GDM1 (cell line): ENCODE measurements around the gene TTLL12.
A peak's percentile ranks its signal among the peaks of the same experiment; 100 is the strongest.

Source experiments
- DNase-seq: peaks from one replicate; lab custom pipeline; 2025; lab: John Stamatoyannopoulos, UW

TTLL12 gene

DNA sequence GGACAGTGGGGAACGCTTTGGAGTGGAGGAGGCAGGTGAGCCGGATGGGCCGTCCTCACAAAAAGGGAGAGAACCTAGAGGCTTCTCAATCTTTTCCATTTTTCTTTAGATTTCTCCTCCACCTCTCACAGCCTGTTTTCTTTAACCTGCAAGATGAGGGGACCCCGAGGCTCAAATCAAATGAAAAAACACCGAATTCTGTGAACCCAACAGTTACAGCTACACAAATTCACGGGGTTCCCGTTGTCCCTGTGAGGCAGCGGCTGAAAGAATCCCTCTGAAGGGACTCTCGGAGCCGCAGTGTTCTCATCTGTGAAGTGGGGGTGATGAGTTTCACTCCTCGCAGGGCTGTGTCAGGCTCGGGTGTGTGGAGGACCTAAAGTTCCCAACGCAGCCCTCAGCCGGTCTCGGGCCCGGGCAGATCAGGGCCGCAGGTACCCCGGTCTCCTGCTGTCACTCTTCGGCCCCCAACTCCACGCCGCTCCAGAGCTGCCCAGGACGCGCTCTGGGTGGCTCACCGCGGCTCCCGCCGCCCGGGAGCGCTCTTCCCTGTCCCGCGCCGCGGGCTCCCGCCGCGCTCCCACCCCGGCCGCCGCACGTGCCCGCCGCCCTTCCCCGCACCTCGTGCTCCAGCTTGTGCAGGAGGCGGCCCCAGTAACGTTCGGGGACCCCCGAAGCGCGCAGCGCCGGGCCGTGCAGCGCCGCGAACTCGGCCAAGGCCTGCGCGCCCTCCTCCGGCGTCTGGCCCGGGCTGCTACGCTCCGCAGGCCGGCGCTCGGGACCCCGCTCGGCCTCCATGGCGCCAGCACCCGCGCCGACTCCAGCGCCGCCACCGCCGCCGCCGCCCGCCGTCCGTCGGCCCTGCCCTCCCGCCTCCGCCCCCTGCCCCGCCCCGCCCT, at the start of gene TTLL12:
Gene TTLL12, minus strand, starts transcription at position 863 of the 899 bp plus-strand sequence. Its CDS starts 65 bp downstream, at position 798.
- DNase-seq: peak; percentile 28

DNA sequence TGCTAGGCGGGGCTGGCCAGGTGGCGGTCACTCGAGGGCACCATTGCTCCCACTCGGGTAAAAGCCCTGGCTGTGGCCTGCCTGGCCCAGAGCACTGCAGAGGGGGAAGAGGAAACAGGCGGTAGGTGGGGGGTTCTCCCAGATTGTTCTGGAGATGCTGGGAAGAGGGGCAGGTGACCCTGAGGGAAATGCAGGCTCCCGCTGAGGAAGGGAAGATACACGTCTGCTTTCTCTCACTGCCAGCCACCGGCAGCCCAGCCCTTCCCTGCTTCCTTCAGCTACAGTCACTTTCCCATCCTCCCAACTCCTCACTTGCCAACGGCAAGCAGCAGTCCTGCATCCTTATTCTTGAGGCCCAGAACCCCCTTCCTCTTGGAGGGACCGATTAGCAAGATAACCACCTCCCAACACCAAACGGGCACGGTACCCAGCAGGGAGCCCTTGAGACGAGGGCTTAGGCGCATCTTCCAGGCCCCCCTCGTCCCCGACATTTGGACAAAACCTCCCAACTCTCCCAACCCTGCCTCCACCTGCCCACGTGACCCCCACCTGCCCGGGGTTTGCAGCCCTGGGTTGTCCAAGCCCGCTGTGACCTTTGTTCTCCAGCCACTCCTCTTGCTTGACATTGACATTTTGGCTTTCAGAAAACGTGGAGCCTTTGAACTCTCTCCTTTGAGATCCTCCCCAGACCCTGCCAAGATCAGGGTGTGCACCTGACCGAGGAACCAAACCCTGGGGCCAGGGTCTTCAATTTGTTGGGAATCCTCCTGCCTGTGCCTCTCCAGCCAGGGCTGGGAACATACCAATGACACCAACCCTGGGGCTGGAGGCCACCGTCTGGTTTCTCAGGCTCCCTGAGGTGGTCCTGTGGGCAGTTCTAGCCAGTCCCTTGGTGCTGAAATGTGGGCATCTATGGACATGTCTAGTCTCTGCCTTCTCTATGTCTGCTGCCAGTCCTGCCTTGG, 48.8 kb upstream of the TTLL12 start:
- DNase-seq: no peak

DNA sequence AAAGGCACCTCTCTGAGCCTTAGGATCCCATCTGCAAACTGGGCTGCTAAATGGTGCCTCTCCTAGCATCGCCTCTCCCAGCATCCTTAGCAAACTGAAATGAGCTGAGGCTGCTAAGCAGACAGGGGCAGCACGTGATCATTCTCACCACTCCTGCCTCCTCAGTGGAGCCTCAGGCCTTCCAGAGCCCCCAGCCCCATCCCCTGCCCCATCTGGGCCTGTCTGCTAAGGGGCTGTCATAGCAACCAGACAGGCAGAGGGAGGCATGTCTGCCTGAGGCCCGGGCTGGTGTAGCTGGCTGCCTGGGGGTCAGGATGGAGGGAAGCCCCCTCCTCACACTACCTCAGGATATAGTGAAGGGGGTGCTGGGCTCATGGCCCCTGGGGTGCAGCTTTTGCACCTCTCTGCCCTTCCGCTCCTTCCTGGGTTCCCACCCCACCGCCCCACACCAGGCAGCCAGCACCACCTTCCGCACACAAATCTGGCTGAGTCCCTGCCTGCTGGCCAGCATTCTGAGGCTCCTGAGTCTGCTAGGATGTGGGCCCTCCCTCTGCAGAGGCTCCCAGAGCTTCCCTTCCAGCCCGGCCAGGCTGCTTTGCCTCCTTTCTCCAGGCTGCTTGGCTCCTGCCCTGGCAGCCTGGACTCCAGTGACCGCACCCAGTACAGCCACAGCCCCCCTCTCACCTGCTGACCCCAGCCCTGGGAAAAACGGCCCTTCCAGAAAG, 47.5 kb upstream of the TTLL12 start:
- no peak for DNase-seq

DNA sequence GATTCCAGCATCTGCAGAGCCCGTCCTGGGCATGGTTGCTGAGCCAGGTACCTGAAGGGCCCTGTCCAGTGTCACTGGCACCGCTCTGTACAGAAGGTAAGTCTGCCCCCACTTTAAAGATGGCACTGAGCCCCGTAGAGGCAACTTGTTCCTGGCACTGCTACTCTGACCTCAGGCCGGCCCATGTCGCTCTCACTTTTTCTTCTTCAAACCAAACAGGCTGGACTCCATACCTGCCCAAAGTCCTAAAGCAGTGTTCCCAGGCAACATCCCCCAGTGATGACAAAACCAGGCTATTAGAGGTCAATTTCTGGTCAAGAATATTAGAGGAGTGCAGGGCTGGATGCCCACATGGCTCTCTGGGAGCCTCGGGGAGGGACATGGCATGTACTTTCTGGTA, 46.6 kb upstream of the TTLL12 start:
- DNase-seq: no peak

DNA sequence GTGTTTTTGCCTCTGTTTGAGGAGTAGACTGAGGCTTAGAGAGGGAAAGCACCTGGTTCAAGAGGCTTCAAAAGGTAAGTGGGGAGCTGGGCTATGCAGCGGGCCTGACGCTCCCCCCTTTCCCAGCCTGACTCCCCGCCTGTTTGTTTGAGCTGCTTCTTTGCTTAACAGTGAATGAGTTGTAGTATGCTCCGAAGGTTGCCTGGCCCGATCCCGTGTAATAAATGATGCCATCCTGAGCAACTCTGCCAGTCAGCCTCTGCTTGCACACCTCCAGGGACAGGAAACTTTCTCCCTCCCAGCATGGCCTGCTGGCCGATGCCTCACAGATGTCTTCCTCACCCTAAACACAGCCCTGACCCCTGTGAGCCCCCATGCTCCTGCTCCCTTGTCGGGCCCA, 45.5 kb upstream of the TTLL12 start:
- DNase-seq: no peak

DNA sequence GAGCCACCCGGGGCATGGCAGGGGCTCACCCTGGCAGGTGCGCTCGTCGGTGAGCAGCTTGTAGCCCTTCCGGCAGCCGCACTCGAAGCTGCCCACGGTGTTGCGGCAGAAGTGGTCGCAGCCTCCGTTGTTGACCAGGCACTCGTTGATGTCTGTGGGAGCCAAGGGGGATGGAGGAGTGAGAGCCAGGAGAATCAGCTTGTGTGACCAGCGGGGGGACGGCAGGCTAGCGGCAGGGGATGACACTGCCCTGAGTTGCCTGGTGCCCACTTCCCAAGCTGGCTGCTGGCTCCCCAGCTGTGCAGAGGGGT, 44.7 kb upstream of the TTLL12 start:
- no peak for DNase-seq

DNA sequence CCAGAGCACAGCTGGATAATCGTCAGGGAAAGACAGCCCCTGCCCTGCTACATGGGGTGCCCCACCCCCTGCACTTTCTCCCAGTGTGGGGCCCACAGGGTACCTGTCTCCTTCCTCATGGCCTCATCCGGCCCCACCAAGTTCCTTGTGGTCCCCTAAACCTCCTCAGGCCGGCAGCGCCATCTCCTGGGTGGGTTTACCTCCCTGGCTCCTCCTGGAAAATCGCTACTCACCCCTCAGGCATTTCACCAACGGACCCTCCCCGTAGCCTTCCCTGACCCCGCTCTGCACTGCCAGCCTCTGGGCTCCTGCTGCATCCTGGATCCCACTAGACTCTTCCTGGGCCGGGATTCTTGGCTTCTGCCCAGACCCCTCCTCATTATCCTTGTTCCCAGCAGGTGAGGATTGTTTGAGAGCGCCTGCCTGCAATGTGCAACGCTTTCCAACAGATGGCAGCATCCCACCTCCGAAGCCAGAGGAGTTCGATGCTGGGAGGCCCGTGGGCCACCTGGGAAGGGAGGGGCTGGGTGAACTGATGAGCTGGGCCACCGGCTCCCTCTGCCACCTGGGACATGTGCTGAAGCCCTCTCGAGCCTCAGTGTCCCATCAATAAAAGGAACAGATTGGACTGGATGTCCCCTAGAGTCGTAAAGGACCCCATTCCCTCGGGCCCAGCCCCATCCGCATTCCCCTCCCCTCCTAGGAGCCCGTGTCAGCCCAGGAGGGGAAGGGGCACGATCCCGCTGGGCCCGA, 44.2 kb upstream of the TTLL12 start:
- DNase-seq: peak; percentile 33

DNA sequence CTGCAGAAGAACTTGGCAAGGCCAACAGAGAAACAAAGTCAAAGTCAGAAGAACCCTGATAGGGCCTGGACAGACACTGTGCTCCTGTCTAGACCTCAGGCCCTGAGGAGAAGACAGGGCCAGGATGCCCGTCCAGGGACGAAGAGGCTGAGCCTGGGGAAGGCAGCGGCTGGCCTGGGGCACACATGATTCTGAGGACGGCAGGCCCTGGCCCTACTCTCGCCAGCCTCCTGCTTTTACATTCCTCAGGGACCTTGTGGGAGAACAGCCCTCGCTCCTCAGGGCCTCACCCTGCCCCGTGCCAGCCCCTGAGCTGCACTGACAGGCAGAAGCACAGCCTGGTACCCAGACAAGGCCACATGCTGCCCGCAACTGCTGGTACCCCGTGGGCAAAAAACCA, 43.6 kb upstream of the TTLL12 start:
- DNase-seq: no peak

DNA sequence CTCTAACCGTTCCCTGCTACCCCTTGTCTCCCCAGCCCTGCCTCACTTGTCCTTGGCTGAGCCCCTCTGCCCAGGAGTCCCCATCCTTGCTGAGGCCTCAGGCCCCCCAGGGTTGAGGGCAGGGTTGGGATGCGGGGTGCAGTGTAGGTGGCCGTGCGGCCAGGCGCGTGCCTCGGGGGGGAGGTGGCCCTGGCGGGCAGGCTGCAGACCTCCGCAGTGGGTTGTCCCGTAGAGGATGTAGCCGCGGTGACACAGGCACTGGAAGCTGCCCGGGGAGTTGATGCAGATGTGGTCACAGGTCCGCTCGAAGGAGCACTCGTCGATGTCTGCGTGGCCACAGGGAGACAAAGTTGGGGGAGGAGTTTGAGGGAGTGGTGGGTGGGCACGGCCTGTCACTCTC, 41.9 kb upstream of the TTLL12 start:
- DNase-seq: no peak

DNA sequence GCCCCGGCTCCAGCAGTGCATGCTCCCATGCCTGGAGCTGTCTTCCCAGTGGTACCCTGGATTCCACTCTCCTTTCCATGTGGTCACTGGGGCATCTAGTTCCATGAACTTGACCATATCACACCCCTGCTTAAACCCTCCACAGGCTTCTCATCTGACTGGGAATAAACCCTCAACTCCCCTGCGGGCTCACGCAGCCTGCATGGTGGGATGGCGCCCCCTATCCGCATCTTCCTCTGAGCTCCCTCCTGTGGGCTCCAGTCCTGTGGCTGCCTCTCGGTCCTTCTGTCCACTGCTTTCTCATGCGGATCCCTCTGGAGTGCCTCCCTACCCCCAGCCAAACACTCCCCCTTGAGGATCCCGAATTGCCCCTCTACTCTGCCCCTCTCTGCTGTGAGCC, 41.4 kb upstream of the TTLL12 start:
- DNase-seq: peak; percentile 34

DNA sequence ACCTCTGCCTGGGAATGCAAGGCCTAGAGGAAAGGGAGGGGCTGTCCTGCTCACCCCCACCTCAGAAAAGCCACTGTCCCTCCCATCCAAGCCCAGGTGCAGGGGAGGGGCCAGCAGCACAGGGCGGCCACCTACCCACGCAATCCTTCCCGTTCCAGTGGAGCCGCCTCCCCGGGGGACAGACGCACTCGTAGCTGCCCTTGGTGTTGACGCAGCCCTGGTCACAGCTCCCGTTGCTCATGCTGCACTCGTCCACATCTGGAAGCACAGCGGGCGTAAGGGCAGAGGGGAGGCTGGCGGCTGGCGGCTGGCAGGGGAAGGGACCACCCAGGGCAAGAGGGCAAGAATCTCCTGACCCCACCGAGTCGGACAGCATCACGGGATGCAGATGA, 40.3 kb upstream of the TTLL12 start:
- DNase-seq: no peak

DNA sequence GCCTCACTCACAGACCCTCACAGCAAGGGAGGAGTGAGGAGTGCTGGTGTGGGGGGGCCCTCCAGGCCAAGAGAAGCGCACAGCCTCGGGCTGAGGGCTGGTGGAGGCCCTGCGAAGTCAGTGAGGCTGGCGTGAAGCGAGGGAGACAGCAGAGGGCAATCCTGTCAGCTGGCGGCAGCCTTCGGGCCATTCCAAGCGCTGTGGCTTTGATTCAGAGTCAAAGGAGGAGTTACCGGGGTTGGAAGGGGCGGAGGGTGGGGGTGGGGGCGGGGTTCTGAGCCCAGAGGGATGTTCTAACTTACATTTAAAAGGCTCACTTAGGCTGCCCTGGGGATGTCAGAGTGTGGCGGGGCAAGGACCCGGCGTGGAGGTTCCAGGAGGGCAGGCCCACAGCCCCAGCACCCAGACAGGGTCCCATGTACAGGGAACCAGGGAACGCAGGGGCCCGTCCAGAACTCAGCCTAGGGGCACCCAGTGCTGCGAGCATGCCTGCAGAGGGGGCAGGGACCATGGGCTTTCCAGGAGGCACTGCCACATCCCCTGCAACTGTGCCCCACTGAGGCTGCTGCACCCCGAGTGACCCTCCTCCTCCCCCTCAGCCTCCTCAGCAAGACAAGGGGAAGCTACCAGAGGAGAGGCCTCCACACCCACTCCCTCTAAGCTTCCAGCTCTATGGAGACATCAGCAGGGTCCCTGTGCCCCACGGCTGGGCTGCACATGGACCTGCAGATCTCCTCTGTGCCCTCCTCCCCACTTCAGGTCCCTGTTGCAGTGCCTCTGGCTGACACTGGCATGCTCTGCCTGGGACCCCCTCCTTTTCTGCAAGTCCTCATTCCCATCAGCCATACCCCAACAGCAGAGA, 39.7 kb upstream of the TTLL12 start:
- DNase-seq: no peak

DNA sequence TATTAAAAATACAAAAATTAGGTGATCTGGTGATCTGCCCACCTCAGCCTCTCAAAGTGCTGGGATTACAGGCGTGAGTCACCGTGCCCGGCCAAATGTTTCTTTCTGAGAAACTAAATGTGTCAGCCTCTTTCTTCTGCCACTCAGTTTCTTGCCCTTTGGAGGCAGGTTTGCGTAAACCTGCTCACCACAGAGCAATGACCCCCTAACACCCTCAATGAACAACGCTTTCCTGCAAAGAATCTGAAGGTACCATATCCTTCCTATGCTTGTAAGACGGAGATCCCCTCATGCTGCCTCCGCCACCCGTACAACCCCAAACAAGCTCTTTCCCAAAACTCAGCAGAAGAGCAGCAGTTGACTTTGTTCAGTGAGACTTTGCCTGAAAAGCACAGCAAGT, 38.7 kb upstream of the TTLL12 start:
- no peak for DNase-seq

DNA sequence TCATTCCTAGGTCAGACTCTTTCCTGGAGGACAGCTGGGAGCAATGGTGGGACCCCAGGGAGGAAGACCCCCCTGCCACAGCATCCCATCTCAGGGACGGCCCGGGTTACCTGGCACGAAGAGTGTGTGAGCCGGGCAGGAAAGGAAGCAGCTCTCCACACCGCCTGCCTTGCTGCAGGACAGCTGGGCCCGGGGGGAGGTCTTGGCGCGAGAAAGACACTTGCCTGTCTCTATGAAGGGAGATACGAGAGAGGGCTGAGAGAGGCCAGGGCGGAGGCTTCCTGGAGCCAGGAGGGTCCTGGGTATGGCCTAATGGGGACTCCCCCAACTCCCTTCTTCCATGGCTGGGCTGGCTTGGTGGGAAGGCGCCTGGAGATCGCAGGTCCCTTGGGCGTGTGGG, 36.1 kb upstream of the TTLL12 start:
- no peak for DNase-seq

DNA sequence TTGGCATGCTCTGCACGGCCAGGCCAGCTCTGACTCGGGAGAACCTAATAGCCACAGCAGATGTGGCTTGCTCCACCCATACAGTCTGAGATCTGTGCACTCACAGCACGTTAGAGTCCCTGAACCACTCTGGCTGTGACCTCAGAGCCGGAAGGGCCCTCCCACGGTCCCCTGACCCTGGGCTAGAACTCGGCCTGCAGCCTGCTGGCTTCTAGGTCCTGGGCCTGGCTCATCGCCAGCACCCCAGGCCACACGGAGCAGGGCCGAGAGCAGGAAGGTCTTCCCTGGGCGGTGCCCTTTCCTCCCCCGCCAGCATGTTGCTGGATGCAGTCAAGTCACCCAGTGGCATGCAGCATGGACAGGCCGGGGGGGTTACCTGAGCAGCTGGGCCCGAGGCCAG, 35.3 kb upstream of the TTLL12 start:
- DNase-seq: no peak

DNA sequence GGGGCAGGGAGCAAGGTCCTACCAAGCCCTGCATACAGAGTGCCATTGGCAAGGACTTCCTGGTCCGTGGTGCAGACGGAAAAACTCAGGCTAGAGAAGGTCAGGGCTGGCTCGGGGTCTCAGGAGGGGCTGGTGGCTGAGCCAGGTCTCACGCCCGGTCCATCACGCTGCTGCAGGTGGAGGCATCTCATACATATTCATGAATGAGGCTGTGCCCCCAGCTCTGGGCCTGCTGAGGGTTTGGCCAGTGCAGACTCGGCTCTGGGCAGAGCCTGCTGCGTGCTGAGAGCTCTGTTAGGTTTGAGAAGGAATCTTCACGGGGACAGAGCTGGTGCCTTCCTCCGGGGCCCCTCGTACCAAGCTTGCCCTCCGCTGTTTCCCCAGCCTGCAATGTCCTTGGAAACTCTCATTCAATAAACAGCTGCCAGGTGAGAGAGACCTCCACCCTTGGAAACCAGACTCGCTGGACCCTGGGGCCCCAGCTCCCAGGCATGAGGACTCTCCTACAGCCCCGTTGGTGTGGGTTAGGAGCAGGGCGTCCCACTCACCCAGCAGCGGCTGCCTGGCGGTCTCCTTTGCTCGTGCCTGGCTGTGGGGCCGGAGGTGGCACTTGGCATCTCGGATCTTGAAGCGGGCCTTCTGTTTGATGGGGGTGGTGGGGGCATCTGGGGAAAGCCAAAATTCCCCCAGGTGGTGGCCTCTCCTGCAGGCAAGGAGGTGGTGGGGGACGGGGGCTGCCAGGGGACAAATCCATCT, 33.9 kb upstream of the TTLL12 start:
- DNase-seq: no peak

DNA sequence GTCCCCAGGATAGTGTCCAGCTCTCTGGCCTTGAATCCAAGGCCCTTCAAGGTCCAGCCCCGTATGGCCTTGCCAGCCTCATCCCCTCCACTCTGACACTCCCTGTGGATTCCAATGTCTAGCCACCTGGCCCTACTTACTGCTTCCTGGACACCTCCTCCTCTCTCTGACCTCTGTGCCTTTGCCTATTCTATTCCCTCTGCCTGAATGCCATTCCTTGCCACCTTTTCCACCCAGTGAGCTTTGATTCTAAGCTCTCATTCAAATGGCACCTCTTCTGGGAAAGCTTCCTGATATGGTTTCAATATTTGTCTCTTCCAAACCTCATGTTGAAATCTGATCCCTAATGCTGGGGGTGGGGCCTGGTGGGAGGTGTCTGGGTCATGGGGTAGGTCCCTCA, 31.9 kb upstream of the TTLL12 start:
- DNase-seq: no peak

DNA sequence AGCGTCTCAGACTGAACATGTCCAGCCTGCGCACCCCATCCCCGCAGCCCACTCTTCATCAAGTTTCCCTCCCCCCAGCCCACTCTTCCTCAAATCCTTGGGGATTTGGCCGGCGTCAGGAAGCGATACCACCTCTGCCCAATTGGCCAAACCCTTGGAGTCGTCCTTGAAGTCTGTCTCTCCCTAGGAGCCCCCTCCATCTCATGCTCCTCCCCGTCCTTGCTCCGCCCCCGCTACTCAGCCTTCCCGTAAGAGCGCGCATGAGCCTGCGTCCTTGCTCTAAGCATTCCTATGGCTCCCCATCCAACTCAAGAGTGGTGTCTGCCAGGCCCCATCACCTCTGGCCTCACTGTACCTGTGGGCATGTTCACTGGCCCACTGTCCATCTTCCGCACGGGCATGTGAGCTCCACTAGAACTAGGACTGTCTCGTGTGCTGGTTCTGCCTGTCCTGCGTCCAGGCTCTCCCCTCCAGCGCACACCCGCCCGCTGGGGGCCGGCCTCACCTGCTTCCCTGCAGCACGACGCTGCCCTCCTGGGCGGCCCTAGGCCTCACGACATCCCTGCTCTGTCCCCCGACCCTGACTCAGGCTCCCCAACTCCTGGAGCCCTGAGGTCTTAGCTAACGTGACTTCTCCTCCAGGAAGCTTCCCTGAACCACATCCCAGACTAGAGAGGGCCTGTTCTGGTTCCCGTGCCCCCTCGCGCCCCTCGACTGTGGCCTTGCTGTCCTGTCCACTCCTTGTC, 30.5 kb upstream of the TTLL12 start:
- DNase-seq: no peak

DNA sequence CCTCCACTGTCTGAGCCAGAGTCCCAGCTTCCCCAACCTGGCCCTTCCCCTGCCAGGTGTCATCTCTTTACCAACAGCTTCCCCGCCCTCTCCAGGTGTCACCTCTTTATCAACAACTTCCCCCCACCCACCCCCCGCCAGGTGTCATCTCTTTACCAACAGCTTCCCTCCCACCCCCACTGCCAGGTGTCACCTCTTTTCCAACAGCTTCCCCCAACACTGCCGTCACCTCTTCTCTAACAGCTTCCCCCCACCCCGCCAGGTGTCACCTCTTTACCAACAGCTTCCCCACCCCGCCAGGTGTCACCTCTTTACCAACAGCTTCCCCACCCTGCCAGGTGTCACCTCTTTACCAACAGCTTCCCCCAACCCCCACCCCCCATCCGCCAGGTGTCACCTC, 29.8 kb upstream of the TTLL12 start:
- no peak for DNase-seq
